ENCODE results near the gene ZFAND3. TPM values are rescaled to one million over a fixed set of nuclear protein-coding genes. Genes with fewer than 3 reads are reported as not detected.

The ZFAND3 gene
- total RNA-seq, 4 donors from 2014 or later, result 30.5 to 57.4 (median 53.3) TPM

GRCh38 chr6:37865504-37865903, 46.0 kb downstream of the ZFAND3 start:
- H3K27me3 ChIP-seq, result no peaks in the 10 kb centered on the region
- H3K4me3 ChIP-seq, result no peak overlapping the region
- H3K9me3 ChIP-seq, result no peaks in the 10 kb centered on the region
- DNase-seq, result no peak
- no peaks in the 10 kb centered on the region for H3K36me3 ChIP-seq
- TF ChIP-seq POLR2A (IDR thresholded peaks at IDR 0.05), result no peak
- no peak for TF ChIP-seq CTCF (IDR thresholded peaks at IDR 0.05)
- H3K27ac ChIP-seq, result no peak overlapping the region
- H3K4me1 ChIP-seq, result peaks cover 0 to 23% (median 0%) of the 10 kb centered on the region in 4 donors

DNA sequence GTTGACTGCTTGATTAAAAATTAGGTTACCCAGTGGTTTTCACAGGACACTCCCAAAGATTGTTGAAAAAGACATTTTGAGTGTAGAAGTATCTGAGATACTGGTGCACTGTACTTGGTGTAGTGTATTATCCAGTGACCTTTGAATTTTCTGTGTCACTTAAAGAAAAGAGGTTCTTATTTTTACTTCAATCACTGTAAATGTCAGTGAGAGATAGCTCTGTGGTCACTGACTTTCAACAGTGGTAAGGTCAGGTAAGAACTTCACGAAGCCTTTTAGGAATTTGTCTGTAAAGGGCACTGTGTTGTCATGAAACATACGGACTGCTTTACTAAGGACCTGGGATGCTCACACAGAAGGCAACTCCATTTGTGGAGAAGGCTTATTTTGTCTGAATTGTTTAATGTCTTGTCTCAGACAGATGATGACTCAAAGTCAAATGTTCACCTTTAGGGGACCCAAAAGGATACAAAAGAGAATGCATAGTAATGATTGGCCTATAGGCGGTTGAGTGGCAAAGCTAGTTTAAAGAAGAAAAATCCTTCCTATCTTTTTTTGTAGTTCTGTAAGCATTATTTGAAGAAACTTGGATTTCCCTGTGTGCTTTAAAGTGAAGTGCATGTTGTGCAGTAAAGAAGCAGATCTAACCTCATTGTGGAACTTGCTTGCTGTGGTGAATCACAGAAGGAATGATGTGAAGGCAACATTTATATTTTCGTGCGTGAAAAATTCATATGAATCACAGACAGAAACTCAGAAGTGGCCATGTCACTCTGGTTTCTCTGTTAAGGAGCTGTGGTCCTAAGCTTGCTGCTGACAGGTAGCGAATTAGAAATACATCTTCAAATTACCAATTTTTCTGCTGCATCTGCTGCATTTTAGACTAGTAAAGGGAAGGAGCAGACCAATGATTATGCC, 47.3 kb downstream of the ZFAND3 start:
- no peak overlapping the region for H3K4me3 ChIP-seq
- peaks cover 0 to 23% (median 0%) of the 10 kb centered on the region in 4 donors for H3K4me1 ChIP-seq
- H3K9me3 ChIP-seq, result no peaks in the 10 kb centered on the region
- H3K27ac ChIP-seq, result no peak overlapping the region
- TF ChIP-seq CTCF (IDR thresholded peaks at IDR 0.05) (no peak), POLR2A (IDR thresholded peaks at IDR 0.05) (no peak)
- H3K36me3 ChIP-seq, result no peaks in the 10 kb centered on the region
- no peaks in the 10 kb centered on the region for H3K27me3 ChIP-seq
- DNase-seq, result no peak

DNA sequence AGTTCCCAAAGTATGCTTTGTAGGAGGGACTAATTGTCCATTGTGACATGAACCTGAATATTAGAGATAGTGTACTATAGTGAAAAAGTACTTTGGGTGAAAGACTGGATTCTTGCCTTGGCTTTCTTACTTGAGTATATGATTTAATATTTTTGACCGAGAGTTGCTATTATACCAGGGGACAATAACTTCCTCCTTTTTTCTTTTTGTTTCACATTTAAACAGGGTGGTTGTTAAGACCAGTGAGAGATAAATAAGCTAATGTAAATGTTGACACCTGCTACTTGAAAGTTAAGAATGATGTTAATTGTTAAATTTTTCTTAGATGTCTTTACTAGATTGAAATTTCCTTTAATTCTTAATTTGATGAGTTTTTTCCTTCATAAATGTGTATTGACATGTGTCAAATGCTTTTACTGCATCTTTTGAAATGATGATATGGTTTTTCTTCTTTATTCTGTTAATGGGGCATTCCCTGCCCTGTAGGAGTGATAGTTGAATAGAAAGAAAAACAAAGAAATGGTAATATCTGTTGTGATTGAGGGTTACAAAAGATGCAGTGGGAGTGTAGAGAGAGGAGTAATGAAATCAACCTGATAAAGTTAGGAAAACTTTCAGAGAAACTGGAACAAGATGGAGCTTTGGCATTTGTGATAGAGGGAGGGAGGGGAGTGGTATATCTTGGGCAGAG, 48.4 kb downstream of the ZFAND3 start:
- TF ChIP-seq CTCF (IDR thresholded peaks at IDR 0.05) (no peak), POLR2A (IDR thresholded peaks at IDR 0.05) (no peak)
- Histone ChIP-seq H3K36me3 (no peaks in the 10 kb centered on the region), H3K4me3 (no peak overlapping the region), H3K27me3 (no peaks in the 10 kb centered on the region), H3K27ac (no peak overlapping the region), H3K4me1 (peaks cover 0 to 23% (median 0%) of the 10 kb centered on the region in 4 donors), H3K9me3 (no peaks in the 10 kb centered on the region)
- no peak for DNase-seq

DNA sequence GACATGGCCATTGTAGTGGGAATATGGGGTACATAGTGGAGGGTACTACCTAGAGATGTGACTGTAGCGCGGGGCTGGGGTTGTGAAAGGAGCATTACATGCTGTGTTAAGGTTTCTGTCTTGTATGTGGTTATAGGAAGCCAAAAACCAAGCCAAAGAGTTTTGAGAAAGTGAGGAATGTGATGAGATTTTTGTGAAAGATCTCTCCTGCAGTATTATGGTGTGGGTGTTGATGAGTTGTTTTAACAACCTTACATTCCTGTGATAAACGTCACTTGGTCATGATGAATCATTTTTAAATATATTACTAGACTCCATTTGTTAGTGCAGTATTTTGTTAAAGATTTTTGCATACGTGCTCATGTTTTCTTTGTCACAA, 48.9 kb downstream of the ZFAND3 start:
- Histone ChIP-seq H3K27ac (no peak overlapping the region), H3K36me3 (no peaks in the 10 kb centered on the region), H3K9me3 (no peaks in the 10 kb centered on the region), H3K4me1 (peaks cover 0 to 23% (median 0%) of the 10 kb centered on the region in 4 donors), H3K4me3 (no peak overlapping the region), H3K27me3 (no peaks in the 10 kb centered on the region)
- DNase-seq, result no peak
- TF ChIP-seq POLR2A (IDR thresholded peaks at IDR 0.05), result no peak
- TF ChIP-seq CTCF (IDR thresholded peaks at IDR 0.05), result no peak

DNA sequence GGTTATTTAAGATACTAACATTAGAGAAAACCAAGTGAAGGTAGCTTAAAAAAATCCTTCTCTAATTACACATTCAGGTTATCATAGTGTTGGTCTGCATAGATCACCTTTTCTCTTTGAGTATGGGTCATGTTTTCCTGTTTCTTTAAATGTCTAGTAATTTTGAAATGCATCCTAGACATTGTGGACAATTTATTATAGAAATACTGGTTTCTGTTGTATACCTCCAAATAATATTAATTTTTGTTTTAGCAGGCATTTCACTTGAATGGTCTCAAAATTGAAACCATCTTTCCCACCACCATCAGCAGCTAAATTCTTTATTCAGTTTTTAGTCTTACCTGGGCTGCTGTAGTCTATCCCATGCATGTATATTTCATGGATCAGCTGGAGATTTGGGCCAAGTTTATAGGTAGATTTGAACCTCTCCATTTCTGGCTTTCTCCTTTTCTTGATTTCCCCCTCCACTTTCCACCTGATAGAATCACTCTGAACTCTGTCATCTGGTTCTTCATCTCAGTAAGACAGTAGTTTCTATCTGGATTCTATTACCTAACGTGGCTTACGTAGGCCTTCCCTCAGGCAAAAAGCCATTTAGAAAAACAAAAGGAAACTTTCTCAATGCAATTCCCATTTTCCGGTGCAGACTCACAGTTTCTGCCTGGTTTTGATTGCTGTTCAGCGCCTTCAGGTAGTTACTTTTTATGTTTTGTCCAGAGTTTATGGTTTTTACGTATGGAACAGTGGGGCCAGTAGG, 52.3 kb downstream of the ZFAND3 start:
- no peak for TF ChIP-seq POLR2A (IDR thresholded peaks at IDR 0.05)
- no peak for DNase-seq
- Histone ChIP-seq H3K27me3 (no peaks in the 10 kb centered on the region), H3K27ac (no peak overlapping the region), H3K4me1 (peaks cover 0 to 12% (median 0%) of the 10 kb centered on the region in 4 donors), H3K9me3 (no peaks in the 10 kb centered on the region), H3K4me3 (no peak overlapping the region), H3K36me3 (no peaks in the 10 kb centered on the region)

Data from Peyer's patch (tissue), 4 donors.